ENCODE data around the gene SLC25A22.

- TF ChIP-seq POLR2AphosphoS5 (IDR thresholded peaks at IDR 0.05; ENCODE audit: low read depth): no peak
- no peak for TF ChIP-seq CTCF (IDR thresholded peaks at IDR 0.05; ENCODE audit: insufficient read depth, low read length)
Observed at GRCh38 chr11:794013-794765, 3.9 kb downstream of the SLC25A22 start.
